ENCODE data around the gene WDR36.

DNA sequence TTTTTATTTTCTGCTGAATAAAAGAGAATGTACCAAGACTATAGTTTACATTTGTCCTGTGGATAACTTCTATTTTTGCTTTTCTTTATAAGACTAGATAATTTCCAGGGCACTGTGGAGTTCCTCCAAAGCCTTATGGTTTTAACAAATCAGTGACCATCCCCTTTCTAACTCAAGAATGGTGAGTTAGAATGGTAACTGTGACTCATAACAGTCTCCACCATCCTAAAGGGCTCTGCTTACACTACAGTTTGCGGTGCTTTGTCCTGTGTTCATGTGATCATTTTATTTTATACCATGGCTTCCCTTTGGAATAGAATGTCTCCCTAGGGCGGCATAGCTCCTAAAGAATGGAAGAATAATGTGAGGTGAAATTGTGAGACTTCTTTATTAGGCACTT, 30.2 kb downstream of the WDR36 start:
- TF ChIP-seq NFE2 (CRISPR knock-in tag; IDR thresholded peaks at IDR 0.05) (no peak), TBP (CRISPR knock-in tag; IDR thresholded peaks at IDR 0.05) (no peak), FOXK2 (IDR thresholded peaks at IDR 0.05) (no peak), CHD2 (IDR thresholded peaks at IDR 0.05; ENCODE audit: low read depth, low read length) (no peak), MXI1 (IDR thresholded peaks at IDR 0.05; ENCODE audit: borderline replicate concordance, low read depth, low read length) (no peak), JUN (CRISPR knock-in tag; IDR thresholded peaks at IDR 0.05) (no peak)
- TF ChIP-seq, protein P1, sequence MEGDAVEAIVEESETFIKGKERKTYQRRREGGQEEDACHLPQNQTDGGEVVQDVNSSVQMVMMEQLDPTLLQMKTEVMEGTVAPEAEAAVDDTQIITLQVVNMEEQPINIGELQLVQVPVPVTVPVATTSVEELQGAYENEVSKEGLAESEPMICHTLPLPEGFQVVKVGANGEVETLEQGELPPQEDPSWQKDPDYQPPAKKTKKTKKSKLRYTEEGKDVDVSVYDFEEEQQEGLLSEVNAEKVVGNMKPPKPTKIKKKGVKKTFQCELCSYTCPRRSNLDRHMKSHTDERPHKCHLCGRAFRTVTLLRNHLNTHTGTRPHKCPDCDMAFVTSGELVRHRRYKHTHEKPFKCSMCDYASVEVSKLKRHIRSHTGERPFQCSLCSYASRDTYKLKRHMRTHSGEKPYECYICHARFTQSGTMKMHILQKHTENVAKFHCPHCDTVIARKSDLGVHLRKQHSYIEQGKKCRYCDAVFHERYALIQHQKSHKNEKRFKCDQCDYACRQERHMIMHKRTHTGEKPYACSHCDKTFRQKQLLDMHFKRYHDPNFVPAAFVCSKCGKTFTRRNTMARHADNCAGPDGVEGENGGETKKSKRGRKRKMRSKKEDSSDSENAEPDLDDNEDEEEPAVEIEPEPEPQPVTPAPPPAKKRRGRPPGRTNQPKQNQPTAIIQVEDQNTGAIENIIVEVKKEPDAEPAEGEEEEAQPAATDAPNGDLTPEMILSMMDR (CRISPR knock-in tag; IDR thresholded peaks at IDR 0.05) = no peak
- TF ChIP-seq, protein P2, sequence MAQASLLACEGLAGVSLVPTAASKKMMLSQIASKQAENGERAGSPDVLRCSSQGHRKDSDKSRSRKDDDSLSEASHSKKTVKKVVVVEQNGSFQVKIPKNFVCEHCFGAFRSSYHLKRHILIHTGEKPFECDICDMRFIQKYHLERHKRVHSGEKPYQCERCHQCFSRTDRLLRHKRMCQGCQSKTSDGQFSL (CRISPR knock-in tag; IDR thresholded peaks at IDR 0.05) = no peak
- TF ChIP-seq, protein P3, sequence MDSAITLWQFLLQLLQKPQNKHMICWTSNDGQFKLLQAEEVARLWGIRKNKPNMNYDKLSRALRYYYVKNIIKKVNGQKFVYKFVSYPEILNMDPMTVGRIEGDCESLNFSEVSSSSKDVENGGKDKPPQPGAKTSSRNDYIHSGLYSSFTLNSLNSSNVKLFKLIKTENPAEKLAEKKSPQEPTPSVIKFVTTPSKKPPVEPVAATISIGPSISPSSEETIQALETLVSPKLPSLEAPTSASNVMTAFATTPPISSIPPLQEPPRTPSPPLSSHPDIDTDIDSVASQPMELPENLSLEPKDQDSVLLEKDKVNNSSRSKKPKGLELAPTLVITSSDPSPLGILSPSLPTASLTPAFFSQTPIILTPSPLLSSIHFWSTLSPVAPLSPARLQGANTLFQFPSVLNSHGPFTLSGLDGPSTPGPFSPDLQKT (CRISPR knock-in tag; IDR thresholded peaks at IDR 0.05; ENCODE audit: borderline replicate concordance) = no peak
